ENCODE results near the gene ADAM33.

ADAM33 gene
- 0 to 0.18 (median 0) reads per million in 4 experiments for total RNA-seq

- no peak for DNase-seq
These were observed at the start of gene ADAM33 for GRCh38 chr20:3681931-3682781. Gene ADAM33, minus strand, starts transcription at chr20:3682010. Its CDS starts 6 bp downstream, at chr20:3682004.

GRCh38 chr20:3730803-3731672 lies 49.2 kb upstream of the ADAM33 start:
- DNase-seq: no peak

GRCh38 chr20:3729811-3730540 lies 48.2 kb upstream of the ADAM33 start:
- DNase-seq: no peak

- no peak for DNase-seq
These were observed 47.6 kb upstream of the ADAM33 start for GRCh38 chr20:3729378-3729777.

- DNase-seq: no peak
These were observed 47.1 kb upstream of the ADAM33 start for GRCh38 chr20:3728876-3729275.

GRCh38 chr20:3728354-3728753 lies 46.5 kb upstream of the ADAM33 start:
- no peak for DNase-seq

- no peak for DNase-seq
These were observed 45.7 kb upstream of the ADAM33 start for GRCh38 chr20:3727401-3728021.

- no peak for DNase-seq
These were observed 42.5 kb upstream of the ADAM33 start for GRCh38 chr20:3724356-3724755.

GRCh38 chr20:3723284-3723683 lies 41.5 kb upstream of the ADAM33 start:
- no peak for DNase-seq

- no peak for DNase-seq
These were observed 40.1 kb upstream of the ADAM33 start for GRCh38 chr20:3721912-3722311.

GRCh38 chr20:3720626-3721025 lies 38.8 kb upstream of the ADAM33 start:
- DNase-seq: no peak

- DNase-seq: no peak
These were observed 38.3 kb upstream of the ADAM33 start for GRCh38 chr20:3720068-3720467.

- no peak for DNase-seq
These were observed 37.2 kb upstream of the ADAM33 start for GRCh38 chr20:3719046-3719445.

- no peak for DNase-seq
These were observed 34.5 kb upstream of the ADAM33 start for GRCh38 chr20:3716195-3716834.

GRCh38 chr20:3714092-3714491 lies 32.3 kb upstream of the ADAM33 start:
- no peak for DNase-seq

- no peak for DNase-seq
These were observed 30.6 kb upstream of the ADAM33 start, which contains the start of gene SIGLEC1 for GRCh38 chr20:3712279-3712873. Gene SIGLEC1, minus strand, starts transcription at chr20:3712600. Its CDS starts 5,472 bp downstream, at chr20:3707128.

- no peak for DNase-seq
These were observed 29.7 kb upstream of the ADAM33 start for GRCh38 chr20:3711484-3711941.

- DNase-seq: peak; percentile 76
These were observed 29.1 kb upstream of the ADAM33 start for GRCh38 chr20:3710703-3711483.

GRCh38 chr20:3710011-3710466 lies 28.2 kb upstream of the ADAM33 start:
- no peak for DNase-seq

- no peak for DNase-seq
These were observed 25.7 kb upstream of the ADAM33 start for GRCh38 chr20:3707508-3707899.
